H1 (cell line): ENCODE measurements around the gene TMEM222. TPM values are rescaled to one million over a fixed set of nuclear protein-coding genes. Genes with fewer than 3 reads are reported as not detected.

Experiments used
- CTCF ChIA-PET: fragments of 300-600 bp; sonication (Branson Sonifier 250); formaldehyde crosslinking; loops from one replicate; lab custom pipeline; 2021; ENCODE audit not compliant: partially characterized antibody; lab: Charles Lee
- POLR2A ChIA-PET: fragments of 300-600 bp; sonication (Branson Sonifier 250); formaldehyde crosslinking; loops from one replicate; lab custom pipeline; 2021; ENCODE audit warnings: inconsistent platforms; ENCODE audit not compliant: partially characterized antibody; lab: Charles Lee
- DNase-seq, 2 experiments: peaks; one replicate each; pipeline versions ENCODE4 v3.0.0 to v3.0.0-alpha.2; 2010 to 2022; ENCODE audit warnings: low spot score in 2 of 2, low read depth in 1 of 2, mixed read lengths in 1 of 2
- FAIRE-seq: peaks from 2 replicates; lab custom pipeline; 2011; peaks lifted over from hg19 to GRCh38; lab: Jason Lieb, UNC
- H2AFZ ChIP-seq: 2 replicates; pipeline ENCODE4 v1.8.1; 2012; ENCODE audit warnings: low read length, inconsistent platforms
- H2AK5ac ChIP-seq: 2 replicates; pipeline ENCODE4 v1.6.1; 2013; ENCODE audit warnings: low read depth, low read length
- H2BK120ac ChIP-seq: replicated peaks from 2 replicates; pipeline ENCODE3; 2013; ENCODE audit warnings: low read depth, low read length, inconsistent platforms
- H2BK12ac ChIP-seq: 2 replicates; pipeline ENCODE4 v1.6.1; 2013; ENCODE audit warnings: low read depth, low read length
- H2BK15ac ChIP-seq: 2 replicates; pipeline ENCODE4 v1.6.1; 2013; ENCODE audit warnings: low read length
- H2BK20ac ChIP-seq: 2 replicates; pipeline ENCODE4 v1.6.1; 2013; ENCODE audit warnings: low read length
- H2BK5ac ChIP-seq: 2 replicates; pipeline ENCODE4 v1.6.1; 2013; ENCODE audit warnings: low read depth, low read length
- H3K14ac ChIP-seq: 2 replicates; pipeline ENCODE4 v1.6.1; 2013; ENCODE audit warnings: inconsistent platforms; ENCODE audit not compliant: insufficient read length
- H3K18ac ChIP-seq: 2 replicates; pipeline ENCODE4 v1.6.1; 2013; ENCODE audit warnings: low read length; ENCODE audit errors: extremely low read depth
- H3K23ac ChIP-seq: 2 replicates; pipeline ENCODE4 v1.6.1; 2013; ENCODE audit warnings: inconsistent platforms; ENCODE audit not compliant: insufficient read length
- H3K23me2 ChIP-seq: 2 replicates; pipeline ENCODE4 v1.6.1; 2013; ENCODE audit warnings: low read depth, low read length
- H3K27ac ChIP-seq: 2 replicates; pipeline ENCODE4 v1.6.1; 2011; ENCODE audit warnings: low read depth, low read length, inconsistent platforms
- H3K27me3 ChIP-seq, 4 experiments: replicated peaks in 1 of 4; 1 replicate in 1 of 4; 2 replicates in 3 of 4; pipeline versions ENCODE4 v1.6.1 to v1.8.1; 2011 to 2013; ENCODE audit warnings: low read length in 3 of 4, mild to moderate bottlenecking in 3 of 4, inconsistent platforms in 2 of 4, mixed read lengths in 2 of 4, moderate library complexity in 1 of 4; ENCODE audit not compliant: control insufficient read depth in 3 of 4, insufficient read depth in 3 of 4; ENCODE audit errors: extremely low read depth in 1 of 4
- H3K36me3 ChIP-seq, 4 experiments: 2 replicates each; pipeline versions ENCODE4 v1.6.1 to v1.8.1; 2011 to 2013; ENCODE audit warnings: mild to moderate bottlenecking in 4 of 4, low read length in 3 of 4, moderate library complexity in 2 of 4, control low read depth in 1 of 4, inconsistent platforms in 1 of 4; ENCODE audit not compliant: insufficient read depth in 4 of 4, control insufficient read depth in 2 of 4
- H3K4ac ChIP-seq: replicated peaks from 2 replicates; pipeline ENCODE3; 2013; ENCODE audit warnings: low read length, low read depth, mixed read lengths, inconsistent platforms; ENCODE audit not compliant: insufficient read length
- H3K4me1 ChIP-seq, 4 experiments: replicated peaks in 1 of 4; 1 replicate in 1 of 4; 2 replicates in 3 of 4; pipeline versions ENCODE4 v1.6.1 to v1.8.1; 2011 to 2013; ENCODE audit warnings: low read length in 3 of 4, inconsistent platforms in 2 of 4, mixed read lengths in 1 of 4; ENCODE audit not compliant: insufficient read depth in 4 of 4, control insufficient read depth in 3 of 4
- H3K4me2 ChIP-seq, 2 experiments: 2 replicates each; pipeline versions ENCODE4 v1.6.1 to v1.8.1; 2011 to 2013; ENCODE audit warnings: low read depth in 2 of 2, low read length in 2 of 2, control low read depth in 1 of 2, inconsistent platforms in 1 of 2, mild to moderate bottlenecking in 1 of 2; ENCODE audit not compliant: insufficient read depth in 1 of 2
- H3K4me3 ChIP-seq, 4 experiments: fragments of 200-600, 300-600 bp in 1 of 4; sonication (generic), shearing (Covaris generic), sonication (Bioruptor Twin) in 1 of 4; 2 replicates each; pipeline versions ENCODE4 v1.5.1 to v1.8.1; 2011 to 2016; ENCODE audit warnings: low read length in 4 of 4, low read depth in 3 of 4, control low read depth in 2 of 4, inconsistent platforms in 2 of 4, mild to moderate bottlenecking in 2 of 4, mixed read lengths in 1 of 4, moderate library complexity in 1 of 4; ENCODE audit not compliant: insufficient read depth in 2 of 4; ENCODE audit errors: extremely low read depth in 1 of 4
- H3K56ac ChIP-seq: replicated peaks from 2 replicates; pipeline ENCODE3; 2013; ENCODE audit warnings: low read depth, mild to moderate bottlenecking, mixed read lengths, low read length, inconsistent platforms; ENCODE audit not compliant: insufficient read length
- H3K79me1 ChIP-seq: 2 replicates; pipeline ENCODE4 v1.6.1; 2013; ENCODE audit warnings: low read depth, low read length, control low read depth
- H3K79me2 ChIP-seq, 2 experiments: 2 replicates each; pipeline versions ENCODE4 v1.6.1 to v1.8.1; 2012 to 2013; ENCODE audit warnings: low read length in 2 of 2, mild to moderate bottlenecking in 2 of 2, inconsistent platforms in 1 of 2; ENCODE audit not compliant: insufficient read depth in 2 of 2, control insufficient read depth in 1 of 2
- H3K9ac ChIP-seq, 4 experiments: replicated peaks in 1 of 4; 1 replicate in 1 of 4; 2 replicates in 3 of 4; pipeline versions ENCODE4 v1.6.1 to v1.8.1; 2011 to 2013; ENCODE audit warnings: low read depth in 3 of 4, low read length in 3 of 4, control low read depth in 2 of 4, mild to moderate bottlenecking in 2 of 4, moderate library complexity in 2 of 4, inconsistent platforms in 1 of 4; ENCODE audit errors: extremely low read depth in 1 of 4
- H3K9me3 ChIP-seq, 2 experiments: 2 replicates each; pipeline versions ENCODE4 v1.6.1 to v1.8.1; 2012 to 2013; ENCODE audit warnings: mild to moderate bottlenecking in 2 of 2, moderate library complexity in 2 of 2, control low read depth in 1 of 2, inconsistent platforms in 1 of 2, low read depth in 1 of 2, low read length in 1 of 2, mixed read lengths in 1 of 2; ENCODE audit not compliant: insufficient read depth in 2 of 2
- H4K20me1 ChIP-seq, 2 experiments: replicated peaks in 1 of 2; 2 replicates each; pipeline versions ENCODE3 to v1.8.1; 2011 to 2013; ENCODE audit warnings: inconsistent platforms in 2 of 2, low read length in 2 of 2, mild to moderate bottlenecking in 1 of 2; ENCODE audit not compliant: insufficient read depth in 2 of 2, control insufficient read depth in 1 of 2
- H4K5ac ChIP-seq: 2 replicates; pipeline ENCODE4 v1.6.1; 2013; ENCODE audit warnings: low read length, low read depth, mixed read lengths, inconsistent platforms; ENCODE audit not compliant: insufficient read length
- H4K8ac ChIP-seq: 2 replicates; pipeline ENCODE4 v1.8.0; 2013; ENCODE audit warnings: mild to moderate bottlenecking, moderate library complexity, low read length, inconsistent platforms; ENCODE audit not compliant: insufficient read depth; ENCODE audit errors: extremely low read depth
- H4K91ac ChIP-seq: replicated peaks from 2 replicates; pipeline ENCODE3; 2013; ENCODE audit warnings: low read length, mixed read lengths, inconsistent platforms; ENCODE audit not compliant: insufficient read length
- RNF2 ChIP-seq: fragments of 200-900, 300-1000 bp; sonication (generic); IDR thresholded peaks from 2 replicates; pipeline ENCODE4 v1.7.1; 2016; ENCODE audit warnings: borderline replicate concordance, low read depth, mild to moderate bottlenecking, antibody characterized with exemption, low read length; ENCODE audit not compliant: poor library complexity, severe bottlenecking; ENCODE audit errors: missing control alignments
- WGBS, 2 experiments: shearing (Covaris generic) in 1 of 2; methylation state at CpG; one replicate each; pipeline versions ENCODE4 v1.1.6 to v1.1.7; 2013 to 2015; ENCODE audit warnings: low lambda C conversion rate in 2 of 2, mixed read lengths in 2 of 2, inconsistent platforms in 1 of 2, low coverage in 1 of 2, missing lambda C conversion rate in 1 of 2; ENCODE audit not compliant: insufficient replicate concordance in 2 of 2, insufficient coverage in 1 of 2, insufficient read length in 1 of 2; ENCODE audit errors: extremely low coverage in 1 of 2, missing lambda C conversion rate in 1 of 2; 5-methylcytosine and 5-hydroxymethylcytosine counted together
- polyA plus RNA-seq, 7 experiments: library from polyadenylated mRNA; depleted of rRNA in 3 of 7; stranded (reverse) in 5 of 7; unstranded in 2 of 7; fragments of >200 nt in 5 of 7; fragments of 200-250 nt in 2 of 7; gene quantifications; 1 replicate in 5 of 7; 2 replicates in 1 of 7; 4 replicates in 1 of 7; pipeline versions ENCODE4 v1.2.1 to v1.2.3, GENCODE V29; 2011 to 2013; ENCODE audit warnings: missing spikeins in 2 of 7, mixed read lengths in 2 of 7
- total RNA-seq: library from RNA; stranded (reverse); fragmentation: NEBNext Ultra II Directional; extraction: Animal tissue kit (Norgen Biotek cat#: 25700); gene quantifications from 2 replicates; pipeline ENCODE4 v1.2.1, GENCODE V29; 2021

Gene TMEM222
- total and polyA plus RNA-seq, 2 of the 8 experiments (the other 6 are each of a cell fraction or from before 2014, with no cell fraction given): 27.0 to 51.8 TPM

DNA sequence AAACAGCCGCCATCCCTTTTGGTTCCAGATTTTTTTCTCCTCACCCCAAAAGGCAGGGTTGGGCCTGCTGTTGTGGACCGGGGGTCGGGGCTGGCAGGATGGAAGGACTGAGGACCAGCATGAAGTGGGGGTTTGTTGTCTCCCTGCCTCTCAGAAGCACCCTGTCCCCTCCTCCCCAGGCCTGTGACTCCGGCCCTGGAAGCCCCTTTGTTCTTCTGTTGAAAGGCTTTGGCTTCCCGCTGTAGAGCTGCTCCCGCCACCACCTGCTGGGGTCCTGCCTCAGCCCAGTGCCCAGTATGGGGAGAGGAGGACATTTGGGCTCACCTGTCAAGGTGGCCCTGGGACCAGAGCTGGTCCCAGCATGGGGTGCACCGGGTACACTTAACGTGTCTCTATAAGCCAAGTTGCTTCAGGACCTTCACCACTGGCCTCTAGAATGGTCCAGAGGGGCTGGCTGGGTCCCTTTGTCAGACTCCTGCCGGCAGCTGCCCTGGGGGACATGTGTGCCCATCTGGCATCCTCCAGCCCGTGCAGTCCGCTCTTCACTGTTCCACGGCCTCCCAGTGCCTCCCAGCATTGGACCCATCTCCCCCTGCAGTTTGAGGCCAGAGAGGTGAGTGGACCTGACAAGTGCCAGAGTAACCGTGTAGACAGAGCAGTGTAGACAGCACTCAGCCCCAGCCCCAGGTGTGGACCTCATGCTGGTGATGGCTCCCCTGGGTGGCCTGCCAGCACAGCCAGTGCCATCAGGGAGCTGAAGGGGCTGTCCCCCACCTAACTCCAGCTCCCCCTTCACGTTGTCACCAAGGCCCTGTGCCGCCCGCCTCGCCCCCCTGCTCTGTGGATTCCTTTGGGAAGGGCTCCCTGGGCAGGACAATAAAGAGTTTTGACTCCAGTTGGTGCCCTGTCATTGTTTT, 13.8 kb downstream of the TMEM222 start:
- peaks cover 4 to 15% of the 10 kb centered on the region in 2 experiments for H4K20me1 ChIP-seq
- H4K91ac ChIP-seq: no peak overlapping the region
- no peaks in the 10 kb centered on the region for H3K27me3 ChIP-seq
- H2BK20ac ChIP-seq: no peak overlapping the region
- H3K4me3 ChIP-seq: no peak overlapping the region
- no peak overlapping the region for H2AFZ ChIP-seq
- CTCF ChIA-PET: interaction anchor here (0.7 to 17.0 kb wide), 17 partner anchors 8 to 271 kb away, joined by 3 to 321 read pairs (median 7); partner anchors contain the start of genes MAP3K6 and SYTL1
- no peak overlapping the region for H3K27ac ChIP-seq
- H3K9me3 ChIP-seq: no peaks in the 10 kb centered on the region
- no peak overlapping the region for H3K56ac ChIP-seq
- no peak overlapping the region for H3K4ac ChIP-seq
- no peaks in the 10 kb centered on the region for H3K23me2 ChIP-seq
- H3K23ac ChIP-seq: no peak overlapping the region
- no peak overlapping the region for H2BK5ac ChIP-seq
- H3K79me1 ChIP-seq: no peaks in the 10 kb centered on the region
- H2BK120ac ChIP-seq: no peak overlapping the region
- no peak overlapping the region for H2BK15ac ChIP-seq
- no peak overlapping the region for H3K9ac ChIP-seq
- no peak overlapping the region for H4K5ac ChIP-seq
- no peak overlapping the region for H3K4me2 ChIP-seq
- peaks cover 0 to 3% (median 1%) of the 10 kb centered on the region in 4 experiments; a peak in 1 of 7 replicates for H3K4me1 ChIP-seq
- no peak overlapping the region for H3K18ac ChIP-seq
- peaks cover 4 to 18% (median 11%) of the 10 kb centered on the region in 4 experiments; a peak in 7 of 8 replicates for H3K36me3 ChIP-seq
- H3K79me2 ChIP-seq: no peaks in the 10 kb centered on the region
- no peak overlapping the region for H2AK5ac ChIP-seq
- 87% methylated on average over 17 of the region's 17 CpGs; no CpG with 5 or more reads in 1 of the 2 experiments for WGBS, 2 experiments
- no peak for DNase-seq
- no peak overlapping the region for H3K14ac ChIP-seq
- peak overlapping the region; percentile 8; the same call in 1 of the 2 replicates for H4K8ac ChIP-seq
- POLR2A ChIA-PET: interaction anchor here (1.0 to 1.6 kb wide), 7 partner anchors 9 to 36 kb away, joined by 3 to 5 read pairs (median 3); no protein-coding TSS in a partner anchor
- no peak for FAIRE-seq
- H2BK12ac ChIP-seq: no peak overlapping the region
- TF ChIP-seq RNF2: no peak
